HFFc6 (cell line): ENCODE data around the gene LPAR2. TPM values are rescaled to one million over a fixed set of nuclear protein-coding genes. Genes with fewer than 3 reads are reported as not detected.

Experiments used
- DNase-seq: peaks from one replicate; pipeline ENCODE4 v3.0.0-alpha.2; 2018
- H3K27ac Mint-ChIP-seq: 2 replicates; pipeline ENCODE4 v1.8.0; 2020; ENCODE audit warnings: mild to moderate bottlenecking, mixed read lengths
- H3K27me3 Mint-ChIP-seq: 2 replicates; pipeline ENCODE4 v1.8.0; 2021; ENCODE audit warnings: mild to moderate bottlenecking, moderate library complexity, mixed read lengths; ENCODE audit not compliant: insufficient read depth
- H3K36me3 Mint-ChIP-seq: 2 replicates; pipeline ENCODE4 v1.8.0; 2021; ENCODE audit warnings: low read depth, mixed read lengths
- H3K4me1 Mint-ChIP-seq: 2 replicates; pipeline ENCODE4 v1.8.0; 2020; ENCODE audit warnings: low read depth, mixed read lengths
- H3K4me3 Mint-ChIP-seq: 2 replicates; pipeline ENCODE4 v1.8.0; 2020; ENCODE audit warnings: mild to moderate bottlenecking, moderate library complexity, mixed read lengths
- H3K9me3 Mint-ChIP-seq: 2 replicates; pipeline ENCODE4 v1.8.0; 2020; ENCODE audit warnings: mild to moderate bottlenecking, mixed read lengths
- CTCF ChIP-seq: fragments of 200-600 bp; sonication (generic); IDR thresholded peaks from 2 replicates; pipeline ENCODE4 v1.5.0; 2021; ENCODE audit warnings: antibody characterized with exemption, mild to moderate bottlenecking
- total RNA-seq, 6 experiments: library from RNA; stranded (reverse); fragmentation: NEBNext Ultra II Directional; extraction: Animal tissue kit (Norgen Biotek cat#: 25700); gene quantifications; 2 replicates in 1 of 6; 3 replicates in 5 of 6; pipeline ENCODE4 v1.2.3, GENCODE V29; 2021

The LPAR2 gene
- total RNA-seq, 6 experiments from 2014 or later, result 2.6 to 4.2 (median 3.2) TPM

- no peak overlapping the region for H3K27ac Mint-ChIP-seq
- peaks cover 7% of the 10 kb centered on the region; the same call in 1 of the 2 replicates for H3K27me3 Mint-ChIP-seq
- no peaks in the 10 kb centered on the region for H3K9me3 Mint-ChIP-seq
- H3K4me1 Mint-ChIP-seq, result peaks cover 13% of the 10 kb centered on the region
- no peak overlapping the region for H3K4me3 Mint-ChIP-seq
- H3K36me3 Mint-ChIP-seq, result no peaks in the 10 kb centered on the region; the same call in 1 of the 2 replicates
- no peak for TF ChIP-seq CTCF
- no peak for DNase-seq
Measured at GRCh38 chr19:19597809-19598306, 30.2 kb downstream of the LPAR2 start.

GRCh38 chr19:19595171-19595701 is 32.8 kb downstream of the LPAR2 start:
- no peak; the same call in 1 of the 2 replicates for TF ChIP-seq CTCF
- no peaks in the 10 kb centered on the region for H3K27me3 Mint-ChIP-seq
- no peak overlapping the region for H3K27ac Mint-ChIP-seq
- H3K36me3 Mint-ChIP-seq, result no peaks in the 10 kb centered on the region
- DNase-seq, result peak; percentile 17
- no peaks in the 10 kb centered on the region for H3K9me3 Mint-ChIP-seq
- no peak overlapping the region for H3K4me3 Mint-ChIP-seq
- H3K4me1 Mint-ChIP-seq, result peaks cover 32% of the 10 kb centered on the region

GRCh38 chr19:19594381-19594780 is 33.6 kb downstream of the LPAR2 start:
- H3K4me3 Mint-ChIP-seq, result no peak overlapping the region
- H3K36me3 Mint-ChIP-seq, result no peaks in the 10 kb centered on the region
- no peak overlapping the region for H3K27ac Mint-ChIP-seq
- peaks cover 37% of the 10 kb centered on the region for H3K4me1 Mint-ChIP-seq
- H3K27me3 Mint-ChIP-seq, result no peaks in the 10 kb centered on the region
- no peaks in the 10 kb centered on the region for H3K9me3 Mint-ChIP-seq
- no peak for TF ChIP-seq CTCF
- no peak for DNase-seq

- no peaks in the 10 kb centered on the region; the same call in 1 of the 2 replicates for H3K36me3 Mint-ChIP-seq
Measured at GRCh38 chr19:19592690-19593089, 35.3 kb downstream of the LPAR2 start.

GRCh38 chr19:19591133-19591825 is 36.7 kb downstream of the LPAR2 start:
- peak overlapping the region; percentile 91 for H3K27ac Mint-ChIP-seq
- peak; percentile 98 for DNase-seq
- H3K4me1 Mint-ChIP-seq, result peaks cover 48% of the 10 kb centered on the region
- no peaks in the 10 kb centered on the region; the same call in 1 of the 2 replicates for H3K36me3 Mint-ChIP-seq
- TF ChIP-seq CTCF, result no peak
- peak overlapping the region; percentile 75 for H3K4me3 Mint-ChIP-seq
- no peaks in the 10 kb centered on the region for H3K9me3 Mint-ChIP-seq
- H3K27me3 Mint-ChIP-seq, result no peaks in the 10 kb centered on the region

More at GRCh38 chr19:19592690-19593089, 35.3 kb downstream of the LPAR2 start:
- no peak overlapping the region for H3K4me3 Mint-ChIP-seq
- H3K27me3 Mint-ChIP-seq, result no peaks in the 10 kb centered on the region
- H3K27ac Mint-ChIP-seq, result peak overlapping the region; percentile 91; the same call in 1 of the 2 replicates
- no peak for TF ChIP-seq CTCF
- peaks cover 48% of the 10 kb centered on the region for H3K4me1 Mint-ChIP-seq
- no peaks in the 10 kb centered on the region for H3K9me3 Mint-ChIP-seq
- DNase-seq, result no peak
